ENCODE results near the gene ACAP1. TPM values are rescaled to one million over a fixed set of nuclear protein-coding genes. Genes with fewer than 3 reads are reported as not detected.

The ACAP1 gene
- total and polyA plus RNA-seq, 2 donors (not counting 1 experiment from before 2014, with no cell fraction given) = 0.06 to 2.1 TPM

DNA sequence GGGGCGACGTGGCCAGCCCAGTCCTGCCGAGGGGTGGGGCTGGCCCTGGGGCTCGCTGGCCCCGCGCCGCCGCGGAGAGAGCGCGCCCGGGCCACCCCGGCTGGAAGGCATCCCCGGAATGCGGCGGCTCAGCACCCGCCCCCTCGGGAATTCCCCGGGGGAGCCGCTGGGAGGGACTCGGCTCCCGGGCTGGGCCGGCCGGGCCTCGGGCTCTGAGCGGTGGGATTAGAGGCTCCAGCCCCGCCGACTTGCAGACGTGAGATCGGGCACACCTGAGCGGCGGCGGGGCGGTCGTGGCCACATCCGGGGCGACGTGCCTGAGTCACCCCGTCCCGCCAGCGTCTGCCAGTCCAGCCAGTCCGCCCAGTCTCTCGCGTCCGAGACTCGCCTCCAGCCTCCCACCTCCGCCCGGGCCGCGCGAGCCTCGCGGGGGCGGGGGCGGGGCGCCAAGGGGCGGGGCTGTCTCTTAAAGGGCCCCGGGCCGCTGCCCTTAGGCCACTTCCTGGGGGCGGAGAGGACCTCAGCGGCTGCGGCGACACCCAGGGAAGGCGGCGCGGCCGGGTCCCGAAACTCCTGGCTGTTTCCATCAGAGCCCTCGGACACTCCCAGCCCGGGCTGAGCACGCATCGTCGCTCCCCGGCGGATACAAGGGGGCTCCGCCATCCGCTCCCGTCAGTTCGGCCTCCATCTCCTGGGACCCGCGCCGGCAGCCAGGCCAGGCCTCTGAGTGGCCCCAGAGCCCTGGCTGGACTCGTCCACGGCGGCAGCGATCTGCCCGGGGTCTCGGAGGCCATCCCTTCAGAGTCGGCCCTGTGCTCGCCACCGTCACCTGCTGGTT lies 15.6 kb downstream of the ACAP1 start, which contains the start of gene KCTD11:
KCTD11 (plus strand) TSS at position 498 of the 838 bp plus-strand sequence.
- Histone ChIP-seq H3K27me3 (ENCODE audit: control insufficient read depth, insufficient read depth, low read length) (no peaks in the 10 kb centered on the region), H3K9ac (ENCODE audit: insufficient read depth, low read length) (peak within 1 kb of the TSS; percentile 100), H3K4me1 (ENCODE audit: control insufficient read depth, extremely low read depth, insufficient read depth, low read length) (peaks cover 30% of the 10 kb centered on the region), H3K4me2 (ENCODE audit: extremely low read depth, insufficient read depth, low read length) (peak within 1 kb of the TSS; percentile 98), H3K27ac (ENCODE audit: insufficient read depth, low read length) (peak within 1 kb of the TSS; percentile 99), H4K20me1 (ENCODE audit: control insufficient read depth, extremely low read depth, insufficient read depth, low read length) (no peaks in the 10 kb centered on the region), H3K9me3 (ENCODE audit: control insufficient read depth, insufficient read depth, low read depth, low read length) (no peaks in the 10 kb centered on the region), H3K36me3 (ENCODE audit: control insufficient read depth, insufficient read depth, low read length) (no peaks in the 10 kb centered on the region), H2AFZ (ENCODE audit: low read length) (peak within 1 kb of the TSS; percentile 44), H3K79me2 (ENCODE audit: control insufficient read depth, insufficient read depth, low read length) (peaks cover 19% of the 10 kb centered on the region), H3K4me3 (replicated peaks in 1 of 4; ENCODE audit: control extremely low read depth in 1 of 4, insufficient read depth in 1 of 4, low read depth in 3 of 4, low read length in 4 of 4) (peak within 1 kb of the TSS; percentile 77 to 97 (median 90))
- peak; percentile 82 to 91 for DNase-seq (ENCODE audit: low read depth in 2 of 2)
- TF ChIP-seq, protein P1, sequence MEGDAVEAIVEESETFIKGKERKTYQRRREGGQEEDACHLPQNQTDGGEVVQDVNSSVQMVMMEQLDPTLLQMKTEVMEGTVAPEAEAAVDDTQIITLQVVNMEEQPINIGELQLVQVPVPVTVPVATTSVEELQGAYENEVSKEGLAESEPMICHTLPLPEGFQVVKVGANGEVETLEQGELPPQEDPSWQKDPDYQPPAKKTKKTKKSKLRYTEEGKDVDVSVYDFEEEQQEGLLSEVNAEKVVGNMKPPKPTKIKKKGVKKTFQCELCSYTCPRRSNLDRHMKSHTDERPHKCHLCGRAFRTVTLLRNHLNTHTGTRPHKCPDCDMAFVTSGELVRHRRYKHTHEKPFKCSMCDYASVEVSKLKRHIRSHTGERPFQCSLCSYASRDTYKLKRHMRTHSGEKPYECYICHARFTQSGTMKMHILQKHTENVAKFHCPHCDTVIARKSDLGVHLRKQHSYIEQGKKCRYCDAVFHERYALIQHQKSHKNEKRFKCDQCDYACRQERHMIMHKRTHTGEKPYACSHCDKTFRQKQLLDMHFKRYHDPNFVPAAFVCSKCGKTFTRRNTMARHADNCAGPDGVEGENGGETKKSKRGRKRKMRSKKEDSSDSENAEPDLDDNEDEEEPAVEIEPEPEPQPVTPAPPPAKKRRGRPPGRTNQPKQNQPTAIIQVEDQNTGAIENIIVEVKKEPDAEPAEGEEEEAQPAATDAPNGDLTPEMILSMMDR (conservative IDR thresholded peaks at IDR 0.05 in 1 of 2, IDR thresholded peaks at IDR 0.05 in 1 of 2; ENCODE audit: low read depth in 1 of 2, low read length in 2 of 2) = no peak
- no peak for TF ChIP-seq EZH2 (IDR thresholded peaks at IDR 0.05; ENCODE audit: low read length, missing control alignments)

- Histone ChIP-seq H3K79me2 (ENCODE audit: control insufficient read depth, insufficient read depth, low read length) (peaks cover 19% of the 10 kb centered on the region), H3K27me3 (ENCODE audit: control insufficient read depth, insufficient read depth, low read length) (no peaks in the 10 kb centered on the region), H3K4me1 (ENCODE audit: control insufficient read depth, extremely low read depth, insufficient read depth, low read length) (peaks cover 30% of the 10 kb centered on the region), H3K4me2 (ENCODE audit: extremely low read depth, insufficient read depth, low read length) (peak overlapping the region; percentile 98), H2AFZ (ENCODE audit: low read length) (peak overlapping the region; percentile 44), H4K20me1 (ENCODE audit: control insufficient read depth, extremely low read depth, insufficient read depth, low read length) (no peaks in the 10 kb centered on the region), H3K9me3 (ENCODE audit: control insufficient read depth, insufficient read depth, low read depth, low read length) (no peaks in the 10 kb centered on the region), H3K36me3 (ENCODE audit: control insufficient read depth, insufficient read depth, low read length) (no peaks in the 10 kb centered on the region), H3K4me3 (replicated peaks in 1 of 4; ENCODE audit: control extremely low read depth in 1 of 4, insufficient read depth in 1 of 4, low read depth in 3 of 4, low read length in 4 of 4) (peak overlapping the region; percentile 77 to 97 (median 90)), H3K27ac (ENCODE audit: insufficient read depth, low read length) (peak overlapping the region; percentile 99), H3K9ac (ENCODE audit: insufficient read depth, low read length) (peak overlapping the region; percentile 100)
- DNase-seq (ENCODE audit: low read depth in 2 of 2) = no peak
- TF ChIP-seq, protein P1 (conservative IDR thresholded peaks at IDR 0.05 in 1 of 2, IDR thresholded peaks at IDR 0.05 in 1 of 2; ENCODE audit: low read depth in 1 of 2, low read length in 2 of 2) = peak; percentile 50 to 56
- no peak for TF ChIP-seq EZH2 (IDR thresholded peaks at IDR 0.05; ENCODE audit: low read length, missing control alignments)
Measured at GRCh38 chr17:7352503-7352889, 16.2 kb downstream of the ACAP1 start.

DNA sequence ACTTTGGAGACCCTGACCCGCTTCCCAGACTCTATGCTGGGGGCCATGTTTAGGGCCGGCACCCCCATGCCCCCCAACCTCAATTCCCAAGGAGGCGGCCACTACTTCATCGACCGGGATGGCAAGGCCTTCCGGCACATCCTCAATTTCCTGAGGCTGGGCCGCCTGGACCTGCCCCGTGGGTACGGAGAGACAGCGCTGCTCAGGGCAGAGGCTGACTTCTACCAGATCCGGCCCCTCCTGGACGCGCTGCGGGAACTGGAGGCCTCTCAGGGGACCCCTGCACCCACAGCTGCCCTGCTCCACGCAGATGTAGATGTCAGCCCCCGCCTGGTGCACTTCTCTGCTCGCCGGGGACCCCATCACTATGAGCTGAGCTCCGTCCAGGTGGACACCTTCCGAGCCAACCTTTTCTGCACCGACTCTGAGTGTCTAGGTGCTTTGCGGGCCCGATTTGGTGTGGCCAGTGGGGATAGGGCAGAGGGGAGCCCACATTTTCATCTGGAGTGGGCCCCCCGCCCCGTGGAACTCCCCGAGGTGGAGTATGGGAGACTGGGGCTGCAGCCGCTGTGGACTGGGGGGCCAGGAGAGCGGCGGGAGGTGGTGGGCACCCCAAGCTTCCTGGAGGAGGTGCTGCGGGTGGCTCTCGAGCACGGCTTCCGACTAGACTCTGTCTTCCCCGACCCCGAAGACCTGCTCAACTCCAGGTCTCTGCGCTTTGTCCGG lies 16.7 kb downstream of the ACAP1 start:
- no peak for DNase-seq (ENCODE audit: low read depth in 2 of 2)
- Histone ChIP-seq H3K9ac (ENCODE audit: insufficient read depth, low read length) (no peak overlapping the region), H3K4me2 (ENCODE audit: extremely low read depth, insufficient read depth, low read length) (peak overlapping the region; percentile 98), H3K79me2 (ENCODE audit: control insufficient read depth, insufficient read depth, low read length) (peaks cover 19% of the 10 kb centered on the region), H3K27ac (ENCODE audit: insufficient read depth, low read length) (no peak overlapping the region), H4K20me1 (ENCODE audit: control insufficient read depth, extremely low read depth, insufficient read depth, low read length) (no peaks in the 10 kb centered on the region), H3K27me3 (ENCODE audit: control insufficient read depth, insufficient read depth, low read length) (no peaks in the 10 kb centered on the region), H3K4me3 (replicated peaks in 1 of 4; ENCODE audit: control extremely low read depth in 1 of 4, insufficient read depth in 1 of 4, low read depth in 3 of 4, low read length in 4 of 4) (peak overlapping the region; percentile 77 to 97 (median 90)), H2AFZ (ENCODE audit: low read length) (no peak overlapping the region), H3K4me1 (ENCODE audit: control insufficient read depth, extremely low read depth, insufficient read depth, low read length) (peaks cover 28% of the 10 kb centered on the region), H3K36me3 (ENCODE audit: control insufficient read depth, insufficient read depth, low read length) (no peaks in the 10 kb centered on the region), H3K9me3 (ENCODE audit: control insufficient read depth, insufficient read depth, low read depth, low read length) (no peaks in the 10 kb centered on the region)
- TF ChIP-seq EZH2 (IDR thresholded peaks at IDR 0.05; ENCODE audit: low read length, missing control alignments) = no peak
- TF ChIP-seq, protein P1 (conservative IDR thresholded peaks at IDR 0.05 in 1 of 2, IDR thresholded peaks at IDR 0.05 in 1 of 2; ENCODE audit: low read depth in 1 of 2, low read length in 2 of 2) = no peak
